ENCODE measurements around the gene KIRREL1. TPM values are rescaled to one million over a fixed set of nuclear protein-coding genes. Genes with fewer than 3 reads are reported as not detected.
"Not testable (repeated sequence)": the region's sequence is repeated elsewhere in the genome, so short reads cannot be mapped to it uniquely, and the experiment has no call there.

Gene KIRREL1
- total RNA-seq, 2 donors from 2014 or later, result 0.08 TPM; not detected in 1

DNA sequence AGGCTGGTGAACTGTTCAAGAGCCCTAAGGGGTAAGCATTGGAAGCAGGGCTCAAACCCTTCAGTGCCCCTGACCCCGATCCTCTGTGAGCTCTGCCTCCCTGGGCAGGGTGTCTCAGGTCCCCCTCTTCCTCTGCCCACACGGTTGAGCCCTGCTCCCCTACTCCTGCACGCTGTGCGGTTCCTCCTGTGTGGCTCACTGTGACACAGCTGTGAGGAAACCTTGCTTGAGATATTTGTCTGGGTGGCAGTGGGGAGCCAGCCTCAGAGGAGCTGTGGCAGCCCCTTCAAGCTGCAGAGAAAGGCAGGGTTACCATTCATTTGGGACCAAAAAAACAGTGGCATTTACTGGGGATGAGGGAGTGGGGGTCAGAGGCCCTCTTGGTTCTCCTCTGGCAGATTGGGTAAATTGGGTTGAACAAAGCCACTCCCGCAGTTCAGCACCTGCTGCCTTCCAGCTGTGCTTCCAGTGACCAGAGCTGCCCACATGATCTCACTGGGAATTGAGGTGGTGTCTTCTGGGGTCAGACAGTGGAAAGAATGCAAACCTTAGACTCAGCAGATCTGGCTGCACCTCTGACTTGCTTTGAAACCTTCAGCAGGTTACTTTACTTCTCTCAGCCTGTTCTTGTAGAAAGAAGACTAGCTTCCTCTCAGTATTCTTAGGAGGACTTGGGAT lies 126.7 kb downstream of the KIRREL1 start:
- DNase-seq (ENCODE audit: low spot score in 2 of 2) (no peak), ATAC-seq (no peak)
- Mint-ChIP-seq H3K9me3 (no peaks in the 10 kb centered on the region), H3K36me3 (no peaks in the 10 kb centered on the region), H3K27ac (no peak overlapping the region)

DNA sequence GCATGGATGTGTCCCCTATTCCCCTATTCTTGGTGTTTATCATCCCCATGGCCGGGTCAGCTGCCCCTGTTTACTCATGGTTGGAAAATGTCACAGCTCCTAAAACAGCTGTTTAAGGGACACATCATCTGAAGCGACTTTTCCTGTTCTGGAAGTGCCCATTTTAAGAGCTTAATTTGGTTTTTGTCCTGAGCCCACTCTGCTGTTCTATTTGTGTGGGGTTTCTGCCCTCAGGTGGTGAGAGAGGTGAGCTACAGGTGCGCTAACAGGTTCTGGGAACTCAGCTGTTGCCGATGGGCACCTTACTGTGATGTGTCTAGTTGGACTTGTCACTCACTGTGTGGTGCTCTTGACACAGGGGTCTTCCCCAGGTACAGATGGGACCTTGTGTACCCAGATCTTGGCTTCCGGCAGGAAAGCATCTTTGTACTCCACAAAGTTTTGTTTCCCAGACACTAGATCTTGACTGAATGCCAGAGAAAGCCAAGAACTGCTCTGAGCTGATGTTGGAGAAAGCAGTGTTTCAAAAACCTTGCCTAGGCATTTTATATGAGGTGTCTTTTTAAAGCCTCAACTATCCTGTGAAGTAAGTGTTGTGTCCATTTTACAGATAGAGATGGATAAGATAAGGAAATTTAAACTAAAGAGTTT lies 128.3 kb downstream of the KIRREL1 start:
- ATAC-seq (peak in 1 of 2 donors; percentile 61), DNase-seq (ENCODE audit: low spot score in 2 of 2) (peak in 1 of 2 donors; percentile 19)
- H3K36me3 Mint-ChIP-seq, result no peaks in the 10 kb centered on the region
- no peaks in the 10 kb centered on the region for H3K9me3 Mint-ChIP-seq
- H3K27ac Mint-ChIP-seq, result no peak overlapping the region

DNA sequence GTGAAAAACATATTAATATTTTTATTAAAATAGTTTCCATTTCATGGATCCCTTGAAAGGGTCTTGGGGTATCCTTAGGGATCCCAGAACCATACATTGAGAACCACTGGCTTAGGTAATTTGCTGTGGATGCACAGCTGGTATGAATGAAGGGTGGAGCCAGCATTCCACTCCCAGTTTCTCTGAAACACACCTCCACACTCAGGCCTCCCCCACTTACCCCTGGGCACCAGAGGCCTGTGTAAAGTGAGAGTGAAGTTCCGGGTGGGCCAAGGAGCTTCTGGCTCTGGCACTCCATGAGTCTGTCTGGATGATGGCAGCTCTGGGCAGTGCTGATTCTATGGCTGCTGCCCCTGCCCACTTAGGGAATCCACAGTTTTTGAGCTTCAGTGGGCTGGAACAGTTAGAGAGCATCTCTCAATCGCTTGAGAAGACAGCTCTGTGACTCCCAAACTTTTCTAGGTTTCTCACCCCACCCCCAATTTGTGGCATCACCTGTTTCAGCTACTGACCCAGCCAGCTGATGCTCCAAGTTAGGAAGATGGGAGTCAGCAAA lies 129.5 kb downstream of the KIRREL1 start:
- H3K9me3 Mint-ChIP-seq, result no peaks in the 10 kb centered on the region
- DNase-seq (ENCODE audit: low spot score in 2 of 2) (no peak), ATAC-seq (no peak)
- no peak overlapping the region for H3K27ac Mint-ChIP-seq
- H3K36me3 Mint-ChIP-seq, result no peaks in the 10 kb centered on the region

DNA sequence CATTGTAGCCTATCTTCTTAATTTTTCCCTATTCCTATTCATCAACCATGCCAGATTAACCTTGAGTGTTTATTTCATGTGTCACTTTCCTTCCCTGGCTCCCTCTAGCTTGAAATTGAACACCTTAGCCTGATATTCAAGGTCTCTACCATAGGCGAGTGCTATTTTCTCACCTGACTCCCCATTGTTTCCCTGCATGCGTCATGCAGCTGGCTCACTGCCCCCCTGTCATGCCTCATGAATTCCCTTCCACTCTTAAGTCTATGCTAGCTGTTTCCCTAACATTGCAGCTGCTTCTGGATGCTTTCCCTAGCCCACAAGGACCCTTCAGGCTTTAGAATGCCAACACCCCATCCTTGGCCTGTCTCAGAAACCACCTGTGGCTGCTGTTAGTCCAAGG lies 130.6 kb downstream of the KIRREL1 start:
- DNase-seq (ENCODE audit: low spot score in 2 of 2) (no peak), ATAC-seq (no peak)
- Mint-ChIP-seq H3K27ac (no peak overlapping the region), H3K9me3 (no peaks in the 10 kb centered on the region), H3K36me3 (no peaks in the 10 kb centered on the region)

DNA sequence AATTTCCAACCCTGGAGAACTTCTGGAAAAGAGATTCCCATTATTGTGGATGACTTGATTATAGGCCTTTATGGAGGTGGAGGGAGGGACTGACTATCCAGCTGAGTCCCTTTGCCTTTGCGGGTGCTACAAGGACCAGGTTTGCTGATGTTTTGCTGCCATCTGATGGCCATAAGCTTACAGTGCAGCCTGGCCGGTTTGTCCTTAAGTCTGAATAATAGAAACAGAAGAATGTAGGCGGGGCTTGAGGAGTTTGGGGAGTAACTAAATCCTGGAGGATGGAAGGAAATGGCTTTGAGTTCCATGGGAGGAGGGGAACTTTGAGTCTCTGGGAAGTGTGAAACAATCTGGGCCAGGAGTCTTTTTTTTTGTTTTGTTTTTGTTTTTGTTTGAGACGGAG lies 131.6 kb downstream of the KIRREL1 start:
- DNase-seq (ENCODE audit: low spot score in 2 of 2), result peak in 1 of 2 donors; percentile 70
- Mint-ChIP-seq H3K27ac (no peak overlapping the region), H3K36me3 (no peaks in the 10 kb centered on the region), H3K9me3 (no peaks in the 10 kb centered on the region)
- ATAC-seq, result peak; percentile 80 to 88

DNA sequence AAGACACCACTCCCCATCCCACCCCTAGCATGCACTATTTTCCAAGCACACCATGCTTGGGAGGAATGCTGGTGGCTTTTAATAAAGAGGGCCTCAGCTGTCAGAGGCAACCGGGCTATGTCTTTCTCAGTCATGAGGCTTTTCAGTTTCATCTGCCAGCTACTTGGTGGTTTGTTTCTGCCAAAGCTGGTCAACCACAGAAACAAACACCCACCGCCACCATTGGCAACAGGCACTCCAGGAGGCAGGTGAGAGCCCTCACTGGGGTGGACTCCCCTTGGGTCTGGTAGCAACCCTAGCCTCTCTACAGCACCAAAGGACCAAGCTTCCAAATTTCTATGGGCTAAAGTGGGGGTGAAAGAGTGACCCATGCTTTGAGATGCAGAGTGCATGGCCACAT lies 133.0 kb downstream of the KIRREL1 start:
- ATAC-seq, result peak; percentile 34
- DNase-seq (ENCODE audit: low spot score in 2 of 2), result no peak
- no peaks in the 10 kb centered on the region for H3K36me3 Mint-ChIP-seq
- H3K27ac Mint-ChIP-seq, result no peak overlapping the region
- no peaks in the 10 kb centered on the region for H3K9me3 Mint-ChIP-seq

DNA sequence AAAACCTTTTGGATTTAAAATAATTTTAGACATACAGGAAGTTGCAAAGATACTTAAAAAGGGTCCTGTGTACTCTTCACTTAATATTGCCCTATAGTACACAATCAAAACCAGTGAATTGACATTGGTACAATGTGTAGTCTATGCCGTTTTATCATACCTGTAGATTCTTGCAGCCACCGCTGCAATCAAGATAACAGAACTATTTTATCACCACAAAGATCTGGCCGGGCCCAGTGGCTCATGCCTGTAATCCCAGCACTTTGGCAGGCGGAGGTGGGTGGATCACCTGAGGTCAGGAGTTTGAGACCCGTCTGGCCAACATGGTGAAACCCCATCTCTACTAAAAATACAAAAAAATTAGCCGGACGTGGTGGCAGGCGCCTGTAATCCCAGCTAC lies 135.1 kb downstream of the KIRREL1 start:
- not testable (repeated sequence) for H3K36me3 Mint-ChIP-seq; DNase-seq (ENCODE audit: low spot score in 2 of 2); H3K27ac Mint-ChIP-seq; H3K9me3 Mint-ChIP-seq; ATAC-seq

DNA sequence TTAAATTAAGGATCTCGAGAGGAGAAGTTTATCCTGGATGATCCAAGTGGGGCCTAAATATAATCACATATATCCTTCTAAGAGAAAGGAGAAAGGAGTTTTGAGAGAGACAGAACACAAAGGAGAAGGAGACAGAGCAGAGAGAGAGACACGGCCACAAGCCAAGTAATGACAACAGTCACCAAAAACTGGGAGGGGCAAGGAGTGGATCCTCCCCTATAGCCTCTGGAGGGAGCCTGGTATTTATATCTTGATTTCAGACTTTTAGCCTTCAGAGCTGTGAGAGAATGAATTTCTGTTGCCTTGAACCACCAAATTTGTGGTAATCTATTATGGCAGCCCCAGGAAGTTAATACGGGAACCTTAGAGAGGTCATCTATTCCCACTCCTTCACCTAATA lies 137.8 kb downstream of the KIRREL1 start:
- H3K36me3 Mint-ChIP-seq, result no peaks in the 10 kb centered on the region
- H3K27ac Mint-ChIP-seq, result no peak overlapping the region
- no peak for ATAC-seq
- no peak for DNase-seq (ENCODE audit: low spot score in 2 of 2)
- no peaks in the 10 kb centered on the region for H3K9me3 Mint-ChIP-seq

DNA sequence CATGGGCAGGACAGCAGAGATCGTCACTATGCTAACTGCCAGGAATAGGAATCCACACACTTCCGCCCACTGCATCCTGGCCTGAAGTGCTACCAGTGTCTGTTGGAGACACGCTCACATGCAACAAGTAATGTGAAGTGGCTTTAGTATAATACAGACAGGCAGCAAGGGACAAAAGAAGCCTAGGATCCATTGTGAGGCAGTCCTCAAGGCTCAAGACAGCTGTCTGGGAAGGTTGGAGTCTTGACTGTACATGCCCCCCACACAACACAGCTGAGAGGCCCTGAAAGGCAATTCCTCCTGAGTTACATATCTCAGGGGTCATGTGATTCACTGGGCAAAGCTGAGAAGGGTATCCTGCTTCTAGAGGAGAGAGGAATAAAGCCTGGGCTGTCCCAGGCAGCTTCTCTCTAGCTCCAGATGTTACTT lies 147.3 kb downstream of the KIRREL1 start:
- no peaks in the 10 kb centered on the region for H3K9me3 Mint-ChIP-seq
- no peaks in the 10 kb centered on the region for H3K36me3 Mint-ChIP-seq
- DNase-seq (ENCODE audit: low spot score in 2 of 2), result no peak
- no peak for ATAC-seq
- H3K27ac Mint-ChIP-seq, result peak overlapping the region in 1 of 2 donors; percentile 44

DNA sequence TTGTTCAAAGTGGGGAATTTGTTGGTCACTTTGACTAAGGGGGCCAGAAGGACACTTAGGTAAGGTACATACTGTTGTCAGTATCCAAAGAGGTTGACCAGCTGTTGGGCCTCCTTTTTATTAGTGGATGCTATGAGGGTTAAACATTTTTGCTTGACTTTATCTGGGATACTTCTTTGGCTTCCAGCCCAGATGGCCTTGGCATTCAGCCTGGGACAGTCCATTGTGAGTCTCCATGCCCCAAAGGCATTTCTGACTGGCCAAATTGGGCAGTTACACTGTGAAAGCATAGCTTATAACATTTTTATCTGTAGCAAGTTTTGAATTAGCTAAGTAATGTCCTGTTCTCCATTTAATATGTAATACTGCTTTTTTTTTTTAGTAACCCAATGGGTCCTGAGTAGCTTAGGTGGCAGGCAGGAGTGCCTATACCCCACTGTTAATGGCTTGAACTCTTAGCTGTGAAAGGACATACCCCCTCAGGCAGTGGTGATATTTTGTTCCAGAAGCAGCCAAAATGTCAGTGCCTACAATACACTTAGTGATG lies 151.8 kb downstream of the KIRREL1 start:
- peaks cover 12 to 20% of the 10 kb centered on the region in 2 donors for H3K36me3 Mint-ChIP-seq
- peaks cover 16 to 17% of the 10 kb centered on the region in 2 donors for H3K9me3 Mint-ChIP-seq
- ATAC-seq, result no peak
- H3K27ac Mint-ChIP-seq, result no peak overlapping the region
- no peak for DNase-seq (ENCODE audit: low spot score in 2 of 2)

DNA sequence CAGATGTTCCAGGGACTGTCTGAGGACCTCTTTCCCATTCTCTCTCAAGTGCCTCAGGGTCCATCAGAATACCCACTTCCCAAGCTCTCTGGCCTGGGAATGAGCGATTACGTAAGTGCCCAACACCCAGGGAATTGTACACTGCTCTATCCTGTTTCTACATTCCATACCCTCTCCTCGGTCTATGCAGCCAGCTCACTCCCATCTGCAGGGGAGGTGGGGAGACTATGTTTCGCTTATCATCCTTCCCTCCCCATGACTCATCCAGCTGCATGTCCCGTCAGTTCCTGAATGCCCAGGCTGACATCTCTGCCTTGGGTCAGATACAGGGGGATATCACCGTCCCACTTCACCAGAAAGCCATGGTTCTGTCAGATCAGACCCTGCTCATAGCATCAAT lies 152.7 kb downstream of the KIRREL1 start:
- Mint-ChIP-seq H3K36me3 (peaks cover 12 to 23% of the 10 kb centered on the region in 2 donors), H3K9me3 (peaks cover 19 to 21% of the 10 kb centered on the region in 2 donors), H3K27ac (no peak overlapping the region)
- ATAC-seq, result no peak
- DNase-seq (ENCODE audit: low spot score in 2 of 2), result no peak

DNA sequence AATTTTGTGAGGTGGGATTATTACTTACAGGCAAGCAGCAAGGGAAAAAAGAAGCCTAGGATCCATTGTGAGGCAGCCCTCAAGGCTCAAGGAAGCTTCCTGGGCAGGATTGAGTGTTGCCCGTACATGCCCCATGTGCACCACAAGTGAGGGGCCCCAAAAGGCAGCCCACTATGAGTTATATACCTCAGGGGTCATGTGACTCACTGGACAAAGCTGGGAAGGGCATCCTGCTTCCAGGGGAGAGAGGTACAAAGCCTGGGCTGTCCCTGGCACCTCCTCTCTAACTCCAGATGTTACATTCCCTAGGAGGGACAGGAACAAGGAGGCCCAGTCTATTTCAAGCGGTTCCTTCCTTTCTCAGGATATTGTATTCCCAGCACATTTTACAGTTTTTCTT lies 153.3 kb downstream of the KIRREL1 start:
- peaks cover 12 to 23% of the 10 kb centered on the region in 2 donors for H3K36me3 Mint-ChIP-seq
- ATAC-seq (no peak), DNase-seq (ENCODE audit: low spot score in 2 of 2) (no peak)
- H3K27ac Mint-ChIP-seq, result no peak overlapping the region
- peaks cover 19 to 21% of the 10 kb centered on the region in 2 donors for H3K9me3 Mint-ChIP-seq

DNA sequence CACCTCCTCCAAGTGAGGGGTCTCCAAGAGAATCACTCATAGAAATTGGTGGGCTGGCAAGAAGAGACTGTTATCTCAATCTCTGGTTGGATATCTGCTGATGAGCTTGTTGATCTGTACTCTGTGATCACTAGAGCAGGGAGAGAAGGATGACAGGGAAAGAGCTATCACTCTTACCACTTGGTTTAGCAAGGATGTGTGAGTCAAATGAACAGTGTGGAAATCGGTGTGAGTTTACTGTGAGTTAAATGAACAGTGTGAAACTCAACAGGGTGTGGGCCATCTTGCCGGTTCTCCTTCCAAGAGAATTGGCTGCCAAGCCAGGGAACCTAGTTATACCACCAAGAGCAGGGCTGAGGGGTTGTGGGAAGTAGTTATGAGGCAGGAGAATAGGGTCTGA lies 154.0 kb downstream of the KIRREL1 start:
- no peak overlapping the region for H3K27ac Mint-ChIP-seq
- peaks cover 19 to 21% of the 10 kb centered on the region in 2 donors for H3K9me3 Mint-ChIP-seq
- no peak for DNase-seq (ENCODE audit: low spot score in 2 of 2)
- peaks cover 12 to 23% of the 10 kb centered on the region in 2 donors for H3K36me3 Mint-ChIP-seq
- ATAC-seq, result no peak

DNA sequence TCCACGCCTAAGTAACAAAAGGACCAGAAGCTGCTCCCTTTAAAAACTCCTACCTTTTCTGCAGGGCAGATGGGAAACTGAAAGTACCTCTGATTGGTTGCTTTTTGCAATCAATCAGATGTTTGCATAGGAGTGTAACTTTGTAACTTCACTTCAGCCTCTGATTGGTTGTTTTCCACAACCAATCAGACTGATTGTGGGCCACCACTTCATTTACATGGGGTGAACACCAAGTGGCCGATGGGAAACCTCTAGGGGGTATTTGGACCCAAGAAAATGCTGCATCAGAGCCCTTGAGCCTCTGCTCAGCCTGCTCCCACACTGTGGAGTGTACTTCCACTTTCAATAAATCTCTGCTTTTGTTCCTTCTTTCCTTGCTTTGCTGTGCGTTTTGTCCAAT lies 154.4 kb downstream of the KIRREL1 start:
- ATAC-seq (no peak), DNase-seq (ENCODE audit: low spot score in 2 of 2) (no peak)
- peaks cover 19 to 21% of the 10 kb centered on the region in 2 donors for H3K9me3 Mint-ChIP-seq
- H3K36me3 Mint-ChIP-seq, result peaks cover 12 to 23% of the 10 kb centered on the region in 2 donors
- H3K27ac Mint-ChIP-seq, result no peak overlapping the region

DNA sequence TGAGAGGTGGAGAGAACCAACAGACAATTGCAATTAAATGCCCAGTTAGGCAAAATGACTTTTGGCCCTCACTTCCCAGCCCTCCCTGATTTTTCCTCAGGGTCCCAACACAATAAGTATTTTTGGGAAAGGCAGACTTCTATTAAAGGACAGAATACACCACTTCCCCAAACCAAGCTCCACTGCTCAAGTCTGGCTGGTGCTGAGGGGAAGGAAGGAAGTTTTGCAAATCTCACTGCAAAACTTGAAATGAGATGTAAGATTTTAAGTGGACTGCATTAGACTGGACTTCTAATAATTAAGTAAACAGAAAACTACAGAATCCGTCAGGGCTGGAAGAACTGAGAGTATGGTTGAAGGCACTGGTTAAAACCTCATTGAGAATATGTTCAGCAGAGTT lies 155.0 kb downstream of the KIRREL1 start:
- Mint-ChIP-seq H3K27ac (no peak overlapping the region), H3K36me3 (peaks cover 12 to 23% of the 10 kb centered on the region in 2 donors), H3K9me3 (peaks cover 19 to 21% of the 10 kb centered on the region in 2 donors)
- ATAC-seq, result no peak
- DNase-seq (ENCODE audit: low spot score in 2 of 2), result no peak

DNA sequence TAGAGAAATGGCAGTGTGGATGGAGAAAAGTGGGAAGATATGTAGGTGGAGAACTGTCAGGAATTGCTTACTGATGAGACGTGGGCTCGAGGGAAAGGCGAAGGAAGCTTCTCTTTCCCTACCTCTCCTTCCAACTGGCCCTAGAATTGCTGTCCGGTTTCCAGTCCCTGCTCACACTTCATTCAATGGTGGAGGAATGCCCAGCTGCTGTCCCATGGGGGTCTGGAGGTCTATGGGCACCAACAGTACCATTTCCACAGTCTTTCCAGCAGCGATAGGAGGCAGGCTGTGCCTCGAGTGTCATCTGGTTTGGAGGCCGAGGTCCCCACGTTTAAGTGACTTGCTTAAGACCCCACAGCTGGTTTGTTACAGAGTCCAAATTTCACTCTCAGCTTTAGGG lies 155.7 kb downstream of the KIRREL1 start:
- peak overlapping the region; percentile 83 to 94 for H3K27ac Mint-ChIP-seq
- ATAC-seq, result peak in 1 of 2 donors; percentile 17
- no peak for DNase-seq (ENCODE audit: low spot score in 2 of 2)
- peaks cover 12 to 23% of the 10 kb centered on the region in 2 donors for H3K36me3 Mint-ChIP-seq
- peaks cover 19 to 21% of the 10 kb centered on the region in 2 donors for H3K9me3 Mint-ChIP-seq
